ENCODE results near the gene SYT17.

DNA sequence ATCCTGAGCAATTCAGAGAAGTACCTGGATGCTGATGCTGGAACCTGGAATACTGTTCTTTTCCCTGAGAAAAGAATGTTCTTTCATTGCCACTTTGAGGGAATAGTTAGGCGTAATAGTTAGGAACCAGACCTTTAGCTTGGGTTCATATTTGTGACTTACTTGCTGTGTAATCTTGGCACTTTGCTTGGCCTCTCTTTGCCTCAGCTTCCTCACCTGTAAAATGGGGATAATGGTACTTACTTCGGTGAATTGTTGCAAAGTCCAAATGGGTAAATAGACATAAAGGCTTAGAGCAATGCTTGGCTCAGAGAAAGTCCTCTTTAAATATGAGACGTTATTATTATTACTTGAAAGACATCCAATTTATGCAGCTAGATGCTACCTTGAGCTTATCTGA is 62.5 kb downstream of the SYT17 start:
- TF ChIP-seq, protein P1, sequence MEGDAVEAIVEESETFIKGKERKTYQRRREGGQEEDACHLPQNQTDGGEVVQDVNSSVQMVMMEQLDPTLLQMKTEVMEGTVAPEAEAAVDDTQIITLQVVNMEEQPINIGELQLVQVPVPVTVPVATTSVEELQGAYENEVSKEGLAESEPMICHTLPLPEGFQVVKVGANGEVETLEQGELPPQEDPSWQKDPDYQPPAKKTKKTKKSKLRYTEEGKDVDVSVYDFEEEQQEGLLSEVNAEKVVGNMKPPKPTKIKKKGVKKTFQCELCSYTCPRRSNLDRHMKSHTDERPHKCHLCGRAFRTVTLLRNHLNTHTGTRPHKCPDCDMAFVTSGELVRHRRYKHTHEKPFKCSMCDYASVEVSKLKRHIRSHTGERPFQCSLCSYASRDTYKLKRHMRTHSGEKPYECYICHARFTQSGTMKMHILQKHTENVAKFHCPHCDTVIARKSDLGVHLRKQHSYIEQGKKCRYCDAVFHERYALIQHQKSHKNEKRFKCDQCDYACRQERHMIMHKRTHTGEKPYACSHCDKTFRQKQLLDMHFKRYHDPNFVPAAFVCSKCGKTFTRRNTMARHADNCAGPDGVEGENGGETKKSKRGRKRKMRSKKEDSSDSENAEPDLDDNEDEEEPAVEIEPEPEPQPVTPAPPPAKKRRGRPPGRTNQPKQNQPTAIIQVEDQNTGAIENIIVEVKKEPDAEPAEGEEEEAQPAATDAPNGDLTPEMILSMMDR (IDR thresholded peaks at IDR 0.05): no peak
- no peak for TF ChIP-seq POLR2A (IDR thresholded peaks at IDR 0.05)

All from Peyer's patch (tissue), 4 donors.